ENCODE data around the gene NAPG. TPM values are rescaled to one million over a fixed set of nuclear protein-coding genes. Genes with fewer than 3 reads are reported as not detected.
"Not testable (repeated sequence)": the region's sequence is repeated elsewhere in the genome, so short reads cannot be mapped to it uniquely, and the experiment has no call there.

NAPG gene
- total and polyA plus RNA-seq, 9 of the 15 experiments (the other 6 are each of a cell fraction or from before 2014, with no cell fraction given), result 31.6 to 63.3 (median 50.9) TPM

GRCh38 chr18:10578573-10578899 lies 52.7 kb downstream of the NAPG start (continued):
- 0 out of 2 replicates have a peak, but pooled peaks have one; percentile 76 for TF ChIP-seq MBD1 (CRISPR knock-in tag; IDR thresholded peaks at IDR 0.05)
- TF ChIP-seq YY1 (IDR thresholded peaks at IDR 0.05; ENCODE audit: borderline replicate concordance in 1 of 3, control insufficient read depth in 1 of 3, extremely low read depth in 1 of 3, insufficient read depth in 3 of 3, insufficient read length in 1 of 3, insufficient replicate concordance in 2 of 3, low read depth in 1 of 3, low read length in 2 of 3), result peak in 2 of 3 experiments; percentile 28 to 64
- TF ChIP-seq NR4A1 (CRISPR knock-in tag; IDR thresholded peaks at IDR 0.05), result not testable (repeated sequence)
- TF ChIP-seq NR4A1 (tag; IDR thresholded peaks at IDR 0.05), result peak; percentile 83

GRCh38 chr18:10579079-10579867 lies 53.4 kb downstream of the NAPG start:
- H3K9me1 ChIP-seq (ENCODE audit: control insufficient read depth, insufficient read depth, low read length), result no peaks in the 10 kb centered on the region
- H3K9ac ChIP-seq (ENCODE audit: insufficient read depth in 1 of 2, low read depth in 2 of 2, low read length in 2 of 2), result no peak overlapping the region
- H2AFZ ChIP-seq (ENCODE audit: low read depth, low read length), result peak overlapping the region; percentile 73
- no peak overlapping the region for H3K4me2 ChIP-seq (ENCODE audit: insufficient read depth, low read length)
- no peaks in the 10 kb centered on the region for H3K79me2 ChIP-seq (ENCODE audit: control insufficient read depth, insufficient read depth, low read length)
- peaks cover 4% of the 10 kb centered on the region; the same call in 1 of the 2 replicates for H3K9me3 ChIP-seq (replicated peaks; ENCODE audit: control insufficient read depth, insufficient read depth, low read depth, low read length)
- peak in 1 of 4 experiments; percentile 12 for DNase-seq (ENCODE audit: extremely low read depth in 1 of 4, low spot score in 3 of 4)
- H3K4me3 ChIP-seq, result no peak overlapping the region
- FAIRE-seq, result no peak
- intact Hi-C loops (cut with micrococcal nuclease), result no loop called here
- H4K20me1 ChIP-seq (replicated peaks; ENCODE audit: control insufficient read depth, insufficient read depth, low read length), result no peaks in the 10 kb centered on the region
- in situ Hi-C loops (cut with MboI), result no loop called here
- no peaks in the 10 kb centered on the region for H3K27me3 ChIP-seq (ENCODE audit: control insufficient read depth in 2 of 2, insufficient read depth in 2 of 2, low read length in 2 of 2)
- peaks cover 3 to 4% of the 10 kb centered on the region in 2 experiments; a peak in 3 of 5 replicates for H3K4me1 ChIP-seq (replicated peaks in 1 of 2; ENCODE audit: control insufficient read depth in 2 of 2, insufficient read depth in 2 of 2, low read length in 2 of 2)
- POLR2A ChIA-PET, result interaction anchor here (0.6 to 1.5 kb wide), 5 partner anchors 8 to 22 kb away, joined by 3 to 4 read pairs (median 3); no protein-coding TSS in a partner anchor
- CTCF ChIA-PET (ENCODE audit: low intra/inter-chr PET ratio), result no interaction called here
- ATAC-seq, result peak; percentile 56
- BruUV-seq (replicated peaks), result no TSS peak
- H3K36me3 ChIP-seq (ENCODE audit: control insufficient read depth, insufficient read depth, low read length), result no peaks in the 10 kb centered on the region
- no peak overlapping the region; the same call in 2 of the 3 replicates for H3K27ac ChIP-seq (ENCODE audit: extremely low read depth, low read depth, low read length)
- WGBS (ENCODE audit: insufficient coverage, low coverage, missing lambda C conversion rate), result 49% methylated on average over 12 of the region's 12 CpGs
- TF ChIP-seq L3MBTL2 (IDR thresholded peaks at IDR 0.05) (peak; percentile 13; the same call in 1 of the 2 replicates), CBX1 (IDR thresholded peaks at IDR 0.05; ENCODE audit: low read depth) (no peak)
